CD4-positive, CD25-positive, alpha-beta regulatory T cell (primary cell): ENCODE results near the gene C1QC. TPM values are rescaled to one million over a fixed set of nuclear protein-coding genes. Genes with fewer than 3 reads are reported as not detected.

Experiments used
- ATAC-seq, 2 donors: fragments of 150-1000 bp; cut with Tn5 transposase; one replicate each; pipeline ENCODE4 v1.10.0; 2021; ENCODE audit warnings: low read depth in 2 of 2, moderate number of reproducible peaks in 2 of 2, moderate library complexity in 1 of 2
- DNase-seq, 3 donors: peaks; one replicate each; pipeline versions ENCODE4 v3.0.0 to v3.0.0-alpha.2; 2012 to 2022; ENCODE audit warnings: mixed read lengths in 1 of 3
- H3K27ac ChIP-seq: one replicate; pipeline ENCODE4 v1.7.0; 2013; ENCODE audit warnings: mild to moderate bottlenecking, low read length; ENCODE audit not compliant: insufficient read depth, poor library complexity, severe bottlenecking
- H3K27me3 ChIP-seq: one replicate; pipeline ENCODE4 v1.7.0; 2013; ENCODE audit warnings: low read length; ENCODE audit not compliant: control insufficient read depth, insufficient read depth
- H3K36me3 ChIP-seq: one replicate; pipeline ENCODE4 v1.7.0; 2013; ENCODE audit warnings: mild to moderate bottlenecking, low read length, moderate library complexity; ENCODE audit not compliant: control insufficient read depth, insufficient read depth
- H3K4me1 ChIP-seq: 2 replicates; pipeline ENCODE4 v1.7.0; 2013; ENCODE audit warnings: mild to moderate bottlenecking, low read length; ENCODE audit not compliant: insufficient read depth, control insufficient read depth, poor library complexity, severe bottlenecking
- H3K4me3 ChIP-seq: one replicate; pipeline ENCODE4 v1.7.0; 2013; ENCODE audit warnings: low read depth, mild to moderate bottlenecking, low read length, moderate library complexity
- H3K9me3 ChIP-seq, 2 experiments: 1 replicate in 1 of 2; 2 replicates in 1 of 2; pipeline ENCODE4 v1.7.0; 2013; ENCODE audit warnings: low read length in 2 of 2, mild to moderate bottlenecking in 1 of 2, moderate library complexity in 1 of 2; ENCODE audit not compliant: control insufficient read depth in 2 of 2
- H3K27ac Mint-ChIP-seq, 3 donors: one replicate each; pipeline ENCODE4 v1.8.0; 2020 to 2022; ENCODE audit warnings: mild to moderate bottlenecking in 3 of 3, mixed read lengths in 3 of 3, moderate library complexity in 2 of 3
- H3K27me3 Mint-ChIP-seq: one replicate; pipeline ENCODE4 v1.8.0; 2022; ENCODE audit warnings: mild to moderate bottlenecking, mixed read lengths
- H3K36me3 Mint-ChIP-seq: one replicate; pipeline ENCODE4 v1.8.0; 2020; ENCODE audit warnings: mixed read lengths
- H3K4me1 Mint-ChIP-seq, 4 donors: one replicate each; pipeline ENCODE4 v1.8.0; 2020 to 2022; ENCODE audit warnings: mixed read lengths in 4 of 4, mild to moderate bottlenecking in 1 of 4
- H3K4me3 Mint-ChIP-seq, 4 donors: one replicate each; pipeline ENCODE4 v1.8.0; 2020 to 2022; ENCODE audit warnings: mild to moderate bottlenecking in 4 of 4, mixed read lengths in 4 of 4, moderate library complexity in 3 of 4
- H3K9me3 Mint-ChIP-seq, 7 donors: one replicate each; pipeline ENCODE4 v1.8.0; 2020 to 2022; ENCODE audit warnings: mixed read lengths in 7 of 7, mild to moderate bottlenecking in 3 of 7, moderate library complexity in 2 of 7
- polyA plus RNA-seq, 4 donors: library from polyadenylated mRNA; unstranded; fragments of 300-500 nt; fragmentation: Illumina TruSeq; gene quantifications; one replicate each; pipeline ENCODE4 v1.2.3, GENCODE V29; 2021
- total RNA-seq: library from RNA; stranded (reverse); gene quantifications from one replicate; pipeline ENCODE4 v1.2.3, GENCODE V29; 2022

The C1QC gene
- total and polyA plus RNA-seq, 5 donors from 2014 or later: not detected

DNA sequence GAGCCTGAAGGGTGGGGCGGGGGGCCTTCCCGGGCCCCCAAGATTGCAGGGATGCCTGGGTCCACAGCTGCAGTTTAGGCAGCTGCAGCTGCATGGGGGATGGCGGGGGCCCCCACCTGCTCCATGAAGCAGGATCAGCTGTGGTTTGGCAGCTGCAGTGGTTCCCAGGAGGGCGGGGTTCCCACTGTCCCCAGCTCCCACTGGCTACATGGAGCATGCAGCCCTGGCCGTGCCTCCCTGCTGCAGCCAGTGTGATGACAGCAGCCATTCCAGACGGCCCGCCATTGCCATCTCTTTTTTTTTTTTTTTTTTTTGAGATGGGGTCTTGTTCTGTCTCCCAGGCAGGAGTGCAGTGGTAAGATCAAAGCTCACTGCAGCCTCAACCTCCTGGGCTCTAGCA lies 8.0 kb upstream of the C1QC start:
- Mint-ChIP-seq H3K4me3 (no peak overlapping the region), H3K27ac (no peak overlapping the region), H3K36me3 (no peaks in the 10 kb centered on the region), H3K27me3 (peaks cover 18% of the 10 kb centered on the region), H3K4me1 (no peaks in the 10 kb centered on the region), H3K9me3 (no peaks in the 10 kb centered on the region)
- no peaks in the 10 kb centered on the region for H3K9me3 ChIP-seq
- no peaks in the 10 kb centered on the region for H3K36me3 ChIP-seq
- no peak for DNase-seq
- no peaks in the 10 kb centered on the region for H3K4me1 ChIP-seq
- no peak for ATAC-seq
- no peak overlapping the region for H3K4me3 ChIP-seq
- no peaks in the 10 kb centered on the region for H3K27me3 ChIP-seq
- H3K27ac ChIP-seq: no peak overlapping the region

DNA sequence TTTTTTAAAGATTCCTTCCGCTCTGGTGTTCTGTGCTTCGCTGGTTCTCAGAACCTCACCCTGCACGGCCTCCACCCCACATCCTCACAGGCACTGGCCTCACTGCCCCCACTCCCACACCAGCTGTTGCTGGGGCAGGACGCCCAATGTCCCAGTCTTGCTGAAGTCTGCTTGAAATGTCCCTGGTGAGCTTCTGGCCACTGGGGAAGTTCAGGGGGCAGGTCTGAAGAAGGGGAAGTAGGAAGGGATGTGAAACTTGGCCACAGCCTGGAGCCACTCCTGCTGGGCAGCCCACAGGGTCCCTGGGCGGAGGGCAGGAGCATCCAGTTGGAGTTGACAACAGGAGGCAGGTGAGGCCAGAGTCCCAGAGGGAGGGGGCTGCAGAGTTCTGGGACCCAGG lies 7.1 kb upstream of the C1QC start, which contains the start of gene C1QA:
Gene C1QA, plus strand, starts transcription at position 276 of the 400 bp plus-strand sequence. CDS start 989 bp downstream, outside the sequence.
- ATAC-seq: no peak
- DNase-seq: no peak

DNA sequence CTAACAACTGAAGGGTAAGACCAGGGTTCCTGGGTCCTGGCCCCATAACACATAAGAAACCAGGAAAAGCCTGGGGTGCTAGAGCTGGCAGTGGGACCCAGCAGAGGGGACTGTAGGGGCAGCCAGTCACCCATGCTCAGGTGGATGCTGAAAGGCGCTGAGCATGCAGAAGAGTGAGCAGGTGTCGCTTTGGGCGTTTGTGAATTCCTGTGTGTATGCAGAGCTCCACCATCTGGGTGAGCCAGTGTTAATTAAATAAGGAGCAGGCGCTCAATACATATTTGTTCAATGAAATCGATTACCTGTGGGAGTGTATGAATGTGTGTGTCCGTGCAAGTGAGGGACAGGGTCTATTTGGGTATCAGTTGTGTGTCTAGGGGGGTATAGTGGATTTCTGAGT lies 6.5 kb upstream of the C1QC start:
- Mint-ChIP-seq H3K27ac (peak overlapping the region in 1 of 3 donors; percentile 92), H3K4me3 (no peak overlapping the region), H3K27me3 (peaks cover 18% of the 10 kb centered on the region), H3K4me1 (peaks cover 0 to 2% (median 0%) of the 10 kb centered on the region in 4 donors), H3K36me3 (no peaks in the 10 kb centered on the region), H3K9me3 (no peaks in the 10 kb centered on the region)
- Histone ChIP-seq H3K36me3 (no peaks in the 10 kb centered on the region), H3K4me1 (peaks cover 3% of the 10 kb centered on the region), H3K9me3 (no peaks in the 10 kb centered on the region), H3K27me3 (no peaks in the 10 kb centered on the region), H3K4me3 (no peak overlapping the region), H3K27ac (no peak overlapping the region)
- ATAC-seq (no peak), DNase-seq (no peak)

More for the DNA sequence above, 7.1 kb upstream of the C1QC start, which contains the start of gene C1QA:
- H3K4me1 Mint-ChIP-seq: peaks cover 0 to 2% (median 0%) of the 10 kb centered on the region in 4 donors
- Histone ChIP-seq H3K9me3 (no peaks in the 10 kb centered on the region), H3K27ac (no peak within 1 kb of the TSS), H3K4me1 (no peaks in the 10 kb centered on the region), H3K27me3 (no peaks in the 10 kb centered on the region), H3K36me3 (no peaks in the 10 kb centered on the region), H3K4me3 (no peak within 1 kb of the TSS)
- H3K27ac Mint-ChIP-seq: peak within 1 kb of the TSS in 1 of 3 donors; percentile 92
- H3K4me3 Mint-ChIP-seq: no peak within 1 kb of the TSS
- no peaks in the 10 kb centered on the region for H3K36me3 Mint-ChIP-seq
- H3K27me3 Mint-ChIP-seq: peaks cover 18% of the 10 kb centered on the region
- no peaks in the 10 kb centered on the region for H3K9me3 Mint-ChIP-seq

DNA sequence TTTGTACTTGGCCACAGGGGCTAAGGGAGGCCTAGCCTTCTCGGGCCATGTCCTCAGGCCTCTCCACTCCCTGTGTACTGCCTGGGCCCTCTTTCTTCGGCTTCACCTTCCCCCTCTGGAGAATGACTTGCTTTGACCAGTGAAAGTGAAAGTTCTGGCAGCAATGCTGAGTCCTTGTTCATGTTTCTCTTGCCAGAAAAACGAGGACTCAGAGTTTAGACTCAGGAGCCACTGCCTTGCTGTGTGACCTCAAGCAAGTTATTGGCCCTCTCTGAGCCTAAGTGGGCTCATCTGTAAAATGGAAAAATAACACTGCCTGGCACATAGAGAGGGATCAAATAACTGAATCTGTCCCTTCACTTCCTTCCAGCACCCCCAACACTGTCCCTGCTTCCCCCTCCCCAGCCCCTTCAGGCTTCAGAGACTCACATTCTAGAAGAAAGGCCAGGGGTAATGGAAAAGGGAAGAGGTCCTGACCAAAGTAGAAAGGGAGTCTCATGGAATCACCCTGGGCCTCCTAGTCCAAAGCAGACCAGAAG lies 5.5 kb upstream of the C1QC start:
- no peak overlapping the region for H3K4me3 Mint-ChIP-seq
- DNase-seq (no peak), ATAC-seq (no peak)
- H3K9me3 Mint-ChIP-seq: no peaks in the 10 kb centered on the region
- Histone ChIP-seq H3K4me3 (no peak overlapping the region), H3K4me1 (peaks cover 5% of the 10 kb centered on the region), H3K27ac (no peak overlapping the region), H3K27me3 (no peaks in the 10 kb centered on the region), H3K36me3 (no peaks in the 10 kb centered on the region), H3K9me3 (no peaks in the 10 kb centered on the region)
- no peaks in the 10 kb centered on the region for H3K36me3 Mint-ChIP-seq
- H3K4me1 Mint-ChIP-seq: peaks cover 0 to 2% (median 0%) of the 10 kb centered on the region in 4 donors
- H3K27me3 Mint-ChIP-seq: peaks cover 10% of the 10 kb centered on the region
- no peak overlapping the region for H3K27ac Mint-ChIP-seq

DNA sequence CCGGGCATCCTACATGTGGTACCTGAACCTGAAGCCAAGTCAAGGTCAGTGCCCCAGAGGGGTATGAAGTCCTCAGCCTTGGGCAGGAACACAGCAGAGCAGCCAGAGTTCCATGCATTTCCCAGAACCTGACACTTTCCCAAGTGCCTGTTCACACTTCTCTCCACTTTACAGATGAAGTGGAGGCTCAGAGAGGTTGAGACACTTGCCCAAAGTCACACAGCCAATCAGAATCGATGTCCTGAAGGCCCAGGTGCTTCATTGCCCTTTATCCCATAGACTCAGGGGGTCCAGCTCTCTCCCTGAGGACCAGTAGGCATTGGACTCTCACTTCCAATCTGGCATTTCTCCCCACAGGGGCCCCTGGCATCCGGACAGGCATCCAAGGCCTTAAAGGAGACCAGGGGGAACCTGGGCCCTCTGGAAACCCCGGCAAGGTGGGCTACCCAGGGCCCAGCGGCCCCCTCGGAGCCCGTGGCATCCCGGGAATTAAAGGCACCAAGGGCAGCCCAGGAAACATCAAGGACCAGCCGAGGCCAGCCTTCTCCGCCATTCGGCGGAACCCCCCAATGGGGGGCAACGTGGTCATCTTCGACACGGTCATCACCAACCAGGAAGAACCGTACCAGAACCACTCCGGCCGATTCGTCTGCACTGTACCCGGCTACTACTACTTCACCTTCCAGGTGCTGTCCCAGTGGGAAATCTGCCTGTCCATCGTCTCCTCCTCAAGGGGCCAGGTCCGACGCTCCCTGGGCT lies 4.8 kb upstream of the C1QC start:
- no peak for ATAC-seq
- H3K4me3 ChIP-seq: no peak overlapping the region
- peaks cover 7% of the 10 kb centered on the region for H3K27me3 Mint-ChIP-seq

DNA sequence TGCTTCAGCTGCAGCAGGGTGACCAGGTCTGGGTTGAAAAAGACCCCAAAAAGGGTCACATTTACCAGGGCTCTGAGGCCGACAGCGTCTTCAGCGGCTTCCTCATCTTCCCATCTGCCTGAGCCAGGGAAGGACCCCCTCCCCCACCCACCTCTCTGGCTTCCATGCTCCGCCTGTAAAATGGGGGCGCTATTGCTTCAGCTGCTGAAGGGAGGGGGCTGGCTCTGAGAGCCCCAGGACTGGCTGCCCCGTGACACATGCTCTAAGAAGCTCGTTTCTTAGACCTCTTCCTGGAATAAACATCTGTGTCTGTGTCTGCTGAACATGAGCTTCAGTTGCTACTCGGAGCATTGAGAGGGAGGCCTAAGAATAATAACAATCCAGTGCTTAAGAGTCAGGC lies 4.1 kb upstream of the C1QC start:
- H3K36me3 ChIP-seq: no peaks in the 10 kb centered on the region
- no peak for ATAC-seq
- Mint-ChIP-seq H3K36me3 (no peaks in the 10 kb centered on the region), H3K4me1 (peaks cover 0 to 2% (median 0%) of the 10 kb centered on the region in 4 donors), H3K27me3 (peaks cover 5% of the 10 kb centered on the region), H3K9me3 (no peaks in the 10 kb centered on the region), H3K27ac (no peak overlapping the region), H3K4me3 (no peak overlapping the region)
- H3K4me3 ChIP-seq: no peak overlapping the region
- DNase-seq: no peak
- H3K27ac ChIP-seq: no peak overlapping the region
- H3K9me3 ChIP-seq: no peaks in the 10 kb centered on the region
- no peaks in the 10 kb centered on the region for H3K27me3 ChIP-seq
- H3K4me1 ChIP-seq: peaks cover 5% of the 10 kb centered on the region

More for the DNA sequence above, 4.8 kb upstream of the C1QC start:
- Mint-ChIP-seq H3K4me3 (no peak overlapping the region), H3K27ac (no peak overlapping the region), H3K9me3 (no peaks in the 10 kb centered on the region), H3K4me1 (peaks cover 0 to 2% (median 0%) of the 10 kb centered on the region in 4 donors), H3K36me3 (no peaks in the 10 kb centered on the region)
- Histone ChIP-seq H3K9me3 (no peaks in the 10 kb centered on the region), H3K27me3 (no peaks in the 10 kb centered on the region), H3K4me1 (peaks cover 5% of the 10 kb centered on the region), H3K27ac (no peak overlapping the region), H3K36me3 (no peaks in the 10 kb centered on the region)
- no peak for DNase-seq

DNA sequence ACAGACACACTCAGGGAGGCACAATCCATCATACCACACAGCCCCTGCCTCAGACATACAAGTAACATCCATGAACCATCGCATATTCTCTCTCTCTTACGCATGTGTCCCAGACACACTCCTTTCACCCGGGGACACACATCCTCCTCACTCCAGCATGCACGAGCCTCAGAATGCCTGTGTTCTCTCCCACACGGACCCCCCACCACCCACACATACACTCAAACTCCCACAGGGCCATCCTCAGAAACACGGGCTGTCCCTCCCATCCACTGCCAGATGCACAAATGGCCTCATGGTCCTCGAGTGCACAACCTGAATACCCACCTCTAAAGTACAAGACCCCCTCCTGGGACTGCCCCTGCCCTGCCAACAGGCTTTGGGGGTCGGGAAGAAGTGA lies 2.2 kb upstream of the C1QC start:
- Mint-ChIP-seq H3K36me3 (no peaks in the 10 kb centered on the region), H3K9me3 (no peaks in the 10 kb centered on the region), H3K27ac (no peak overlapping the region), H3K4me3 (no peak overlapping the region), H3K27me3 (peaks cover 5% of the 10 kb centered on the region), H3K4me1 (peaks cover 0 to 2% (median 0%) of the 10 kb centered on the region in 4 donors)
- Histone ChIP-seq H3K4me1 (peaks cover 5% of the 10 kb centered on the region), H3K27ac (no peak overlapping the region), H3K4me3 (no peak overlapping the region), H3K36me3 (no peaks in the 10 kb centered on the region), H3K9me3 (no peaks in the 10 kb centered on the region), H3K27me3 (no peaks in the 10 kb centered on the region)
- DNase-seq: no peak
- ATAC-seq: no peak
